Lower lobe of right lung (tissue), 2 donors: ENCODE results near the gene ZNF384. TPM values are rescaled to one million over a fixed set of nuclear protein-coding genes. Genes with fewer than 3 reads are reported as not detected.

Experiments used
- ATAC-seq, 2 donors: fragments of 200-7000 bp; cut with Tn5 transposase; one replicate each; pipeline ENCODE4 v1.9.1; 2020 to 2022; ENCODE audit warnings: mild to moderate bottlenecking in 2 of 2, moderate library complexity in 2 of 2
- DNase-seq: peaks from one replicate; pipeline ENCODE4 v3.0.0-alpha.2; 2020
- H3K27ac ChIP-seq: fragments of 200-600 bp; one replicate; pipeline ENCODE4 v1.8.0; 2022
- H3K27me3 ChIP-seq: fragments of 200-600 bp; one replicate; pipeline ENCODE4 v1.8.0; 2022; ENCODE audit warnings: low read depth
- H3K36me3 ChIP-seq: fragments of 200-600 bp; one replicate; pipeline ENCODE4 v1.8.0; 2022; ENCODE audit warnings: mild to moderate bottlenecking
- H3K4me1 ChIP-seq: fragments of 200-600 bp; one replicate; pipeline ENCODE4 v1.8.0; 2022
- H3K4me3 ChIP-seq: fragments of 200-600 bp; one replicate; pipeline ENCODE4 v1.8.0; 2022; ENCODE audit warnings: mild to moderate bottlenecking
- H3K9me3 ChIP-seq: fragments of 200-600 bp; one replicate; pipeline ENCODE4 v1.8.0; 2022
- CTCF ChIP-seq: fragments of 200-600 bp; IDR thresholded peaks from one replicate; pipeline ENCODE4 v1.8.0; 2022; ENCODE audit warnings: antibody characterized with exemption, mild to moderate bottlenecking
- intact Hi-C: fragments of 100-400 bp; cut with DNase I; formaldehyde crosslinking; loops from one replicate; pipeline ENCODE4 v1.11.0; 2022
- total RNA-seq: library from RNA; stranded (reverse); fragmentation: NEBNext Ultra II Directional; extraction: Animal tissue kit (Norgen Biotek cat#: 25700); gene quantifications from one replicate; pipeline ENCODE4 v1.2.1, GENCODE V29; 2021
- donor health status: DM: no; HTN: yes; CAD: no; lungs with severe emphysema.

Gene ZNF384
- total RNA-seq, 1 donor from 2014 or later, result 48.7 TPM

DNA sequence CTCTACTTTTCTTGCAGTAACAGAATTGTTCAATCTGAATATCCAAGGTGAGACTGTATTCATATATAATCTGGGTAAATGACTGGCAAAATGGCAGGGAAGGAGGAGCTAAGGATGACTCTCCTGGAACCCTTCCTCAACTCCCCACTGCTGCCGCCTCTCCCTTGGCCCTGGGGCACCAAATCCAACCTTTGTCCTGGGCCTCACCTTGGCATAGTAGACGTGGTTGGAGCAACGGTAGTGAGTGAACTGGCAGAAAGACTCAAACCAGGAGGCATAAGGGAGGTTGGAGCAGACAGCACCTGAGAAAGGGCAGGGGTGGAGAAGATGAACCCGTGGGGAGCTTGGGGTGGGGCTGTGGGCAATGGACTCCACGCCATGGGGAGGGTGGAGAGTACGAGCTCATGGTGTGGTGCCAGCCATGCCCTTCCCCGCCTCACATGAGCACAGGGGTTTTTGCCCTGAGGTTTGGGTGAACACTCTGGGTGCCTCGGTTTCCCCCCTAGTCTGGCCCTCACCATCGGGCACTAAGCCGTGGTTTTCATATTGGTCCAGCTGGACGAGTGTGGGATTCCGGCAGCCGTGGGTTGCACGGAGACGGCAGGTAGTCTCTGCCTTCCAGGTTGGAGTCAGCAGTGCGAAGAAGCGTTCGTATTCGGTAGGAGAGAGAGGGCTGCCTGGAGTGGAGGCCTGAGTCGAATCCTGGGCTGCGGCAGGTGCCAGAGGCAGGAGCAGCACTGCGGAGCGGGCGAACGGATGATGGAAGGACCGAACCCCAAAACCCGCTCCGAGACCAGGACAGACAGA lies 42.7 kb downstream of the ZNF384 start:
- H3K27ac ChIP-seq, result peak overlapping the region; percentile 62
- no peak for DNase-seq

GRCh38 chr12:6644903-6645302 lies 44.3 kb downstream of the ZNF384 start:
- Histone ChIP-seq H3K4me3 (no peak overlapping the region), H3K27me3 (no peaks in the 10 kb centered on the region), H3K27ac (peak overlapping the region; percentile 70), H3K36me3 (peaks cover 17% of the 10 kb centered on the region), H3K4me1 (peaks cover 25% of the 10 kb centered on the region), H3K9me3 (no peaks in the 10 kb centered on the region)
- TF ChIP-seq CTCF, result peak; percentile 20
- DNase-seq, result no peak
- ATAC-seq, result no peak
- intact Hi-C loops, result no loop called here

More for the DNA sequence above, 42.7 kb downstream of the ZNF384 start:
- intact Hi-C loops, result no loop called here
- no peak for ATAC-seq
- no peaks in the 10 kb centered on the region for H3K27me3 ChIP-seq
- H3K4me1 ChIP-seq, result peaks cover 25% of the 10 kb centered on the region
- TF ChIP-seq CTCF, result no peak
- no peaks in the 10 kb centered on the region for H3K9me3 ChIP-seq
- H3K4me3 ChIP-seq, result peak overlapping the region; percentile 54
- peaks cover 33% of the 10 kb centered on the region for H3K36me3 ChIP-seq

- ATAC-seq (peak; percentile 48 to 74), DNase-seq (no peak)
- intact Hi-C loops, result no loop called here
- H3K36me3 ChIP-seq, result peaks cover 12% of the 10 kb centered on the region
- no peak for TF ChIP-seq CTCF
- H3K4me1 ChIP-seq, result peaks cover 25% of the 10 kb centered on the region
- H3K4me3 ChIP-seq, result no peak overlapping the region
- H3K27me3 ChIP-seq, result no peaks in the 10 kb centered on the region
- H3K27ac ChIP-seq, result peak overlapping the region; percentile 70
- H3K9me3 ChIP-seq, result no peaks in the 10 kb centered on the region
These were observed 44.9 kb downstream of the ZNF384 start for GRCh38 chr12:6644257-6644596.

DNA sequence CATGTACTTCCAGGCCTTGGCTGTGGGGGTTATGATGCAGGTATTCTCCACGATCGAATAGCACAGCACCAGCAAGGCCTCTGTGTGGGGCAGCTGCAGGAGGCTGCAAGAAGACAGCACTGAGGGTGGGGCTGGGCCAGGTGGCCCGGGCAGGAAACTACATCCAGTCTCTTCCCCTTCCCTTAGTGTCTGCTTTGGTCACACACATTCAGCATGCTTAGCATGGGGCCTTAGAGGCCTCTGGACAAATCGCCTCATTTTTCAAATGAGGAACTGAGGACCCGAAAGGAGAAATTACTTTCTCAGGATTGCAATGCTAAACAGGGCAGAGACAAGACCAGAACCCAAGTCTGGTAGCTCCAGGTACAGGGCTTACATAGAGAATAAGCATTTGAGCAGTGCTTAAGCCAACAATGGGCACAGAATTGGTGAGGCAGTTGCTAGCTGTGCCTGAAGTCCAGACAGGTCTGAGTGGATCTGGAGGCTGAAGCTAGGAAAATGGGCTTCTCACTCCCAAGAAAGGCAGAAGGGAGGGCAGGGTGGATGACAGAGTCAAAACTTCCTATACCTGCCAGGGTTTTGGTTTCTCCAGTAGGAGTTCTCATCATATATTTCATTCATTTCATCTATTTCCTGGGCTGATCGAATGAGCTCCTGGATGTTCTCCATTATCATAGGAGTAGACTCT lies 45.5 kb downstream of the ZNF384 start:
- ATAC-seq (peak in 1 of 2 donors; percentile 61), DNase-seq (no peak)
- intact Hi-C loops, result no loop called here
- H3K27me3 ChIP-seq, result no peaks in the 10 kb centered on the region
- H3K27ac ChIP-seq, result peak overlapping the region; percentile 70
- no peaks in the 10 kb centered on the region for H3K9me3 ChIP-seq
- peaks cover 9% of the 10 kb centered on the region for H3K36me3 ChIP-seq
- H3K4me3 ChIP-seq, result no peak overlapping the region
- H3K4me1 ChIP-seq, result peaks cover 25% of the 10 kb centered on the region
- no peak for TF ChIP-seq CTCF

- no peaks in the 10 kb centered on the region for H3K36me3 ChIP-seq
- intact Hi-C loops, result no loop called here
- ATAC-seq, result no peak
- peaks cover 30% of the 10 kb centered on the region for H3K4me1 ChIP-seq
- DNase-seq, result no peak
- no peak for TF ChIP-seq CTCF
- H3K9me3 ChIP-seq, result no peaks in the 10 kb centered on the region
- no peak overlapping the region for H3K4me3 ChIP-seq
- no peak overlapping the region for H3K27ac ChIP-seq
- H3K27me3 ChIP-seq, result no peaks in the 10 kb centered on the region
These were observed 48.0 kb downstream of the ZNF384 start for GRCh38 chr12:6641131-6641530.
